T1000 (cell line): ENCODE measurements around the gene DND1.
"Not testable (repeated sequence)": the region's sequence is repeated elsewhere in the genome, so short reads cannot be mapped to it uniquely, and the experiment has no call there.

Experiments used
- DNase-seq: peaks from one replicate; lab custom pipeline; 2025; ENCODE audit warnings: mixed read lengths; lab: John Stamatoyannopoulos, UW

DND1 gene

GRCh38 chr5:140631036-140631417, 42.3 kb downstream of the DND1 start:
- no peak for DNase-seq

- DNase-seq: peak; percentile 39
Measured at GRCh38 chr5:140630292-140631035, 42.9 kb downstream of the DND1 start.

- no peak for DNase-seq
Measured at GRCh38 chr5:140628711-140629110, 44.7 kb downstream of the DND1 start.

GRCh38 chr5:140627972-140628371, 45.4 kb downstream of the DND1 start:
- DNase-seq: no peak

- not testable (repeated sequence) for DNase-seq
Measured at GRCh38 chr5:140624886-140625285, 48.5 kb downstream of the DND1 start.

- DNase-seq: not testable (repeated sequence)
Measured at GRCh38 chr5:140623061-140623460, 50.3 kb downstream of the DND1 start.

- no peak for DNase-seq
Measured at GRCh38 chr5:140622301-140622700, 51.1 kb downstream of the DND1 start.
